Stimulated activated CD8-positive, alpha-beta memory T cell treated with anti-CD3 and anti-CD28 coated beads, Interleukin-15, amount 100 ng/mL, for 4 hours (primary cell): ENCODE results near the gene ZNF804B.

Experiments used
- DNase-seq, 2 donors: peaks; one replicate each; pipeline ENCODE4 v3.0.0-alpha.2; 2020; ENCODE audit warnings: low read depth in 2 of 2

ZNF804B gene

GRCh38 chr7:88759230-88760135, at the start of gene ZNF804B:
Gene ZNF804B (plus strand): TSS chr7:88759700. CDS start chr7:88759977, 277 bp downstream.
- DNase-seq, result no peak

GRCh38 chr7:88735920-88736319, 23.6 kb upstream of the ZNF804B start:
- no peak for DNase-seq

- DNase-seq, result no peak
Measured at GRCh38 chr7:88737632-88738031, 21.9 kb upstream of the ZNF804B start.

- DNase-seq, result no peak
Measured at GRCh38 chr7:88746126-88746525, 13.4 kb upstream of the ZNF804B start.

- no peak for DNase-seq
Measured at GRCh38 chr7:88756802-88757201, 2.7 kb upstream of the ZNF804B start.

- no peak for DNase-seq
Measured at GRCh38 chr7:88757371-88757770, 2.1 kb upstream of the ZNF804B start.

GRCh38 chr7:88758381-88759229, 895 bp upstream of the ZNF804B start:
- DNase-seq, result no peak

- no peak for DNase-seq
Measured at GRCh38 chr7:88760136-88760515, 626 bp downstream of the ZNF804B start.

GRCh38 chr7:88761779-88762178, 2.3 kb downstream of the ZNF804B start:
- DNase-seq, result no peak

- no peak for DNase-seq
Measured at GRCh38 chr7:88771417-88771816, 11.9 kb downstream of the ZNF804B start.

- DNase-seq, result no peak
Measured at GRCh38 chr7:88772776-88773175, 13.3 kb downstream of the ZNF804B start.

GRCh38 chr7:88775838-88776237, 16.3 kb downstream of the ZNF804B start:
- DNase-seq, result no peak

- no peak for DNase-seq
Measured at GRCh38 chr7:88787777-88788176, 28.3 kb downstream of the ZNF804B start.

GRCh38 chr7:88789480-88790064, 30.1 kb downstream of the ZNF804B start:
- DNase-seq, result no peak

- no peak for DNase-seq
Measured at GRCh38 chr7:88791891-88792290, 32.4 kb downstream of the ZNF804B start.

- DNase-seq, result no peak
Measured at GRCh38 chr7:88792361-88792760, 32.9 kb downstream of the ZNF804B start.

- no peak for DNase-seq
Measured at GRCh38 chr7:88795553-88795952, 36.1 kb downstream of the ZNF804B start, which contains the start of gene TEX47. Gene TEX47 (minus strand): TSS chr7:88795737. CDS start chr7:88794942, 795 bp downstream.

- DNase-seq, result no peak
Measured at GRCh38 chr7:88801046-88801445, 41.5 kb downstream of the ZNF804B start.

- DNase-seq, result no peak
Measured at GRCh38 chr7:88806280-88807037, 47.0 kb downstream of the ZNF804B start.

GRCh38 chr7:88818552-88818951, 59.1 kb downstream of the ZNF804B start:
- no peak for DNase-seq

GRCh38 chr7:88826222-88826621, 66.7 kb downstream of the ZNF804B start:
- DNase-seq, result no peak
